B cell (primary cell): Measurements from ENCODE around the gene PTPN7. TPM values are rescaled to one million over a fixed set of nuclear protein-coding genes. Genes with fewer than 3 reads are reported as not detected.

Experiments
- ATAC-seq: fragments of 200-7000 bp; cut with Tn5 transposase; one replicate; pipeline ENCODE4 v1.10.0; 2021; ENCODE audit warnings: low read depth, mild to moderate bottlenecking, moderate number of reproducible peaks, moderate library complexity
- CTCF ChIA-PET: fragments of 350-600 bp; sonication (Branson Sonifier 250); formaldehyde crosslinking; loops from one replicate; lab custom pipeline; 2021; ENCODE audit warnings: antibody characterized with exemption, inconsistent platforms; lab: Charles Lee
- POLR2A ChIA-PET: fragments of 350-600 bp; sonication (Branson Sonifier 250); formaldehyde crosslinking; loops from one replicate; lab custom pipeline; 2021; ENCODE audit warnings: antibody characterized with exemption; lab: Charles Lee
- DNase-seq: peaks from one replicate; pipeline ENCODE4 v3.0.0; 2013
- H2AFZ ChIP-seq: 2 replicates; pipeline ENCODE4 v1.6.1; 2012; ENCODE audit warnings: mild to moderate bottlenecking, low read depth, low read length; ENCODE audit not compliant: insufficient read depth, poor library complexity, severe bottlenecking
- H3K27ac ChIP-seq, 2 donors: 1 replicate in 1 of 2; 2 replicates in 1 of 2; pipeline ENCODE4 v1.5.1; 2012 to 2013; ENCODE audit warnings: low read length in 2 of 2, mild to moderate bottlenecking in 2 of 2, moderate library complexity in 1 of 2
- H3K27me3 ChIP-seq, 4 experiments: fragments of 200-600 bp in 1 of 4; sonication (generic) in 1 of 4; replicated peaks in 1 of 4; 1 replicate in 2 of 4; 2 replicates in 2 of 4; pipeline versions ENCODE4 v1.6.1 to v1.7.0; 2013 to 2016; ENCODE audit warnings: low read length in 3 of 4, mild to moderate bottlenecking in 2 of 4, mixed read lengths in 1 of 4, moderate library complexity in 1 of 4; ENCODE audit not compliant: insufficient read depth in 4 of 4, control insufficient read depth in 3 of 4; ENCODE audit errors: control extremely low read depth in 1 of 4
- H3K36me3 ChIP-seq, 2 experiments: replicated peaks in 1 of 2; 1 replicate in 1 of 2; 2 replicates in 1 of 2; pipeline versions ENCODE4 v1.6.1 to v1.7.1; 2013; ENCODE audit warnings: low read length in 1 of 2; ENCODE audit not compliant: insufficient read depth in 2 of 2, control insufficient read depth in 1 of 2; ENCODE audit errors: control extremely low read depth in 1 of 2, extremely low read depth in 1 of 2
- H3K4me1 ChIP-seq, 2 donors: fragments of 200-600 bp in 1 of 2; sonication (generic) in 1 of 2; 1 replicate in 1 of 2; 2 replicates in 1 of 2; pipeline versions ENCODE4 v1.5.1 to v1.6.1; 2013 to 2017; ENCODE audit warnings: low read length in 2 of 2; ENCODE audit not compliant: control insufficient read depth in 2 of 2, insufficient read depth in 2 of 2
- H3K4me2 ChIP-seq: replicated peaks from 2 replicates; pipeline ENCODE3; 2012; ENCODE audit warnings: mild to moderate bottlenecking, low read depth, low read length; ENCODE audit not compliant: poor library complexity, severe bottlenecking
- H3K4me3 ChIP-seq, 5 experiments: fragments of 200-600 bp in 1 of 5; sonication (generic) in 1 of 5; 1 replicate in 3 of 5; 2 replicates in 2 of 5; pipeline versions ENCODE4 v1.5.1 to v1.7.0; 2011 to 2016; ENCODE audit warnings: low read length in 4 of 5, mild to moderate bottlenecking in 4 of 5, low read depth in 2 of 5, control low read depth in 1 of 5, moderate library complexity in 1 of 5; ENCODE audit not compliant: insufficient read depth in 1 of 5; ENCODE audit errors: control extremely low read depth in 1 of 5, extremely low read depth in 1 of 5
- H3K79me2 ChIP-seq: fragments of 200-600 bp; sonication (generic); one replicate; pipeline ENCODE4 v1.6.0; 2016; ENCODE audit warnings: low read length; ENCODE audit not compliant: control insufficient read depth, insufficient read depth
- H3K9ac ChIP-seq: fragments of 200-600 bp; sonication (generic); 2 replicates; pipeline ENCODE4 v1.6.1; 2017; ENCODE audit warnings: mild to moderate bottlenecking, low read length, moderate library complexity
- H3K9me3 ChIP-seq, 3 donors: one replicate each; pipeline versions ENCODE4 v1.6.1 to v1.7.1; 2013; ENCODE audit warnings: low read length in 2 of 3; ENCODE audit not compliant: control insufficient read depth in 2 of 3, insufficient read depth in 1 of 3; ENCODE audit errors: control extremely low read depth in 1 of 3
- H4K20me1 ChIP-seq: 2 replicates; pipeline ENCODE4 v1.6.0; 2012; ENCODE audit warnings: mild to moderate bottlenecking, low read length; ENCODE audit not compliant: insufficient read depth, control insufficient read depth, poor library complexity, severe bottlenecking
- H3K27ac Mint-ChIP-seq: one replicate; pipeline ENCODE4 v1.8.0; 2021; ENCODE audit warnings: mixed read lengths
- H3K27me3 Mint-ChIP-seq: one replicate; pipeline ENCODE4 v1.8.0; 2021; ENCODE audit warnings: mixed read lengths
- H3K4me1 Mint-ChIP-seq: one replicate; pipeline ENCODE4 v1.8.0; 2021; ENCODE audit warnings: mixed read lengths
- H3K4me3 Mint-ChIP-seq: one replicate; pipeline ENCODE4 v1.8.0; 2021; ENCODE audit warnings: mixed read lengths
- H3K9me3 Mint-ChIP-seq: one replicate; pipeline ENCODE4 v1.8.0; 2022; ENCODE audit warnings: mixed read lengths; ENCODE audit not compliant: insufficient read depth
- CTCF ChIP-seq: fragments of 200-600 bp; IDR thresholded peaks from one replicate; pipeline ENCODE4 v1.8.0; 2022; ENCODE audit warnings: antibody characterized with exemption, mild to moderate bottlenecking
- EZH2 ChIP-seq: IDR thresholded peaks from 2 replicates; pipeline ENCODE4 v1.6.1; 2012; ENCODE audit warnings: borderline replicate concordance, low read depth, mild to moderate bottlenecking, moderate library complexity, low read length; ENCODE audit not compliant: insufficient read depth, poor library complexity, severe bottlenecking
- WGBS: methylation state at CpG from one replicate; pipeline ENCODE4 v1.1.5; 2013; ENCODE audit warnings: missing lambda C conversion rate; ENCODE audit not compliant: insufficient coverage; 5-methylcytosine and 5-hydroxymethylcytosine counted together
- intact Hi-C: fragments of 100-400 bp; cut with micrococcal nuclease; formaldehyde crosslinking; loops from one replicate; pipeline ENCODE4 v1.10.0; 2022
- polyA plus RNA-seq: library from polyadenylated mRNA; depleted of rRNA; stranded (reverse); fragments of >200 nt; gene quantifications from 2 replicates; pipeline ENCODE4 v1.2.3, GENCODE V29; 2012
- total RNA-seq, 2 donors: library from RNA; stranded (reverse); fragments of 120-200 nt in 1 of 2; gene quantifications; 1 replicate in 1 of 2; 2 replicates in 1 of 2; pipeline versions ENCODE4 v1.2.3 to v1.2.4, GENCODE V29; 2013 to 2022

The PTPN7 gene
- total and polyA plus RNA-seq, 2 donors (not counting 1 experiment from before 2014, with no cell fraction given): 16.0 to 37.5 TPM

- Histone ChIP-seq H3K4me2 (peak overlapping the region; percentile 91), H3K9ac (peak overlapping the region; percentile 30), H3K4me3 (no peak overlapping the region), H3K9me3 (no peaks in the 10 kb centered on the region), H3K4me1 (peaks cover 56 to 62% of the 10 kb centered on the region in 2 donors), H2AFZ (no peak overlapping the region), H3K27me3 (no peaks in the 10 kb centered on the region), H3K36me3 (no peaks in the 10 kb centered on the region), H3K27ac (no peak overlapping the region), H3K79me2 (peaks cover 27% of the 10 kb centered on the region), H4K20me1 (no peaks in the 10 kb centered on the region)
- H3K27me3 Mint-ChIP-seq: peaks cover 6% of the 10 kb centered on the region
- 75% methylated on average over 15 of the region's 20 CpGs for WGBS
- no peaks in the 10 kb centered on the region for H3K9me3 Mint-ChIP-seq
- POLR2A ChIA-PET: no interaction called here
- H3K4me3 Mint-ChIP-seq: peak overlapping the region; percentile 69
- ATAC-seq: no peak
- peak; percentile 33 for DNase-seq
- peaks cover 62% of the 10 kb centered on the region for H3K4me1 Mint-ChIP-seq
- intact Hi-C loops: loop anchor here (10.0 kb wide), 3 partner anchors 181 to 799 kb away; partner anchors contain the start of genes CYB5R1 and RNPEP
- no peak overlapping the region for H3K27ac Mint-ChIP-seq
- TF ChIP-seq EZH2: no peak
- TF ChIP-seq CTCF: no peak
- CTCF ChIA-PET: interaction anchor here (0.9 to 1.0 kb wide), 2 partner anchors 11 to 24 kb away, joined by 3 to 4 read pairs; no protein-coding TSS in a partner anchor
Measured at GRCh38 chr1:202165267-202165941, 5.0 kb upstream of the PTPN7 start.
